GM23338 (cell line): ENCODE results near the gene TNNI2. TPM values are rescaled to one million over a fixed set of nuclear protein-coding genes. Genes with fewer than 3 reads are reported as not detected.

ENCODE experiments used
- ATAC-seq: fragments of 200-7000 bp; cut with Tn5 transposase; 3 replicates; pipeline ENCODE4 v1.9.1; 2020
- DNase-seq: peaks from one replicate; pipeline ENCODE4 v3.0.0-alpha.2; 2015; ENCODE audit warnings: low spot score
- H2AFZ ChIP-seq: fragments of 200-600 bp; sonication (generic); 2 replicates; pipeline ENCODE4 v1.8.0; 2016; ENCODE audit warnings: antibody characterized with exemption, mild to moderate bottlenecking, moderate library complexity
- H3F3A ChIP-seq: fragments of 200-600 bp; sonication (generic); replicated peaks from 2 replicates; pipeline ENCODE4 v1.8.0; 2017; ENCODE audit warnings: antibody characterized with exemption, mixed run types, low read depth
- H3K27ac ChIP-seq: fragments of 200-600 bp; sonication (generic); 2 replicates; pipeline ENCODE4 v1.6.1; 2016; ENCODE audit warnings: low read depth
- H3K27me3 ChIP-seq: fragments of 200-600 bp; sonication (generic); 2 replicates; pipeline ENCODE4 v1.8.0; 2016; ENCODE audit warnings: mild to moderate bottlenecking, mixed run types, moderate library complexity; ENCODE audit not compliant: insufficient read depth
- H3K36me3 ChIP-seq: fragments of 200-600 bp; sonication (generic); 2 replicates; pipeline ENCODE4 v1.8.0; 2016; ENCODE audit warnings: mild to moderate bottlenecking; ENCODE audit not compliant: insufficient read depth
- H3K4me1 ChIP-seq: fragments of 200-600 bp; sonication (generic); 2 replicates; pipeline ENCODE4 v1.8.0; 2016; ENCODE audit warnings: mild to moderate bottlenecking, moderate library complexity; ENCODE audit not compliant: insufficient read depth
- H3K4me2 ChIP-seq: fragments of 200-600 bp; sonication (generic); 2 replicates; pipeline ENCODE4 v1.7.1; 2017; ENCODE audit warnings: mixed run types
- H3K4me3 ChIP-seq: fragments of 200-600 bp; sonication (generic); 2 replicates; pipeline ENCODE4 v1.6.1; 2016; ENCODE audit warnings: mixed run types
- H3K79me2 ChIP-seq: fragments of 200-600 bp; sonication (generic); replicated peaks from 2 replicates; pipeline ENCODE4 v1.8.0; 2017; ENCODE audit warnings: mild to moderate bottlenecking; ENCODE audit not compliant: insufficient read depth
- H3K9me2 ChIP-seq: fragments of 200-600 bp; sonication (generic); 2 replicates; pipeline ENCODE4 v1.8.0; 2017; ENCODE audit not compliant: insufficient read depth
- H4K20me1 ChIP-seq: fragments of 200-600 bp; sonication (generic); replicated peaks from 2 replicates; pipeline ENCODE4 v1.8.0; 2017; ENCODE audit warnings: mild to moderate bottlenecking; ENCODE audit not compliant: insufficient read depth
- H3K27ac Mint-ChIP-seq: 2 replicates; pipeline ENCODE4 v1.8.0; 2020; ENCODE audit warnings: inconsistent platforms, mild to moderate bottlenecking, moderate library complexity, mixed read lengths
- H3K27me3 Mint-ChIP-seq: 3 replicates; pipeline ENCODE4 v1.8.0; 2022; ENCODE audit warnings: low read depth, mild to moderate bottlenecking, moderate library complexity, mixed read lengths, inconsistent platforms; ENCODE audit not compliant: insufficient read depth, poor library complexity
- H3K36me3 Mint-ChIP-seq: 3 replicates; pipeline ENCODE4 v1.8.0; 2021; ENCODE audit warnings: low read depth, mild to moderate bottlenecking, inconsistent platforms, moderate library complexity, mixed read lengths
- H3K4me1 Mint-ChIP-seq: 3 replicates; pipeline ENCODE4 v1.8.0; 2020; ENCODE audit warnings: mild to moderate bottlenecking, inconsistent platforms, mixed read lengths
- H3K4me3 Mint-ChIP-seq: 3 replicates; pipeline ENCODE4 v1.8.0; 2021; ENCODE audit warnings: moderate library complexity, mild to moderate bottlenecking, inconsistent platforms, mixed read lengths
- H3K9me3 Mint-ChIP-seq: 3 replicates; pipeline ENCODE4 v1.8.0; 2020; ENCODE audit warnings: moderate library complexity, mild to moderate bottlenecking, inconsistent platforms, mixed read lengths
- CREB1 ChIP-seq: fragments of 250-450 bp; sonication (Bioruptor Pico); IDR thresholded peaks from 2 replicates; pipeline ENCODE4 v1.5.0; 2020; ENCODE audit warnings: low read depth, mild to moderate bottlenecking, moderate library complexity
- ETS1 ChIP-seq: IDR thresholded peaks from 2 replicates; pipeline ENCODE4 v1.6.1; 2016; ENCODE audit warnings: antibody characterized with exemption
- EZH2 ChIP-seq: fragments of 200-600 bp; sonication (generic); IDR thresholded peaks from one replicate; pipeline ENCODE4 v1.8.0; 2017; ENCODE audit warnings: antibody characterized with exemption, mild to moderate bottlenecking, low read depth; ENCODE audit not compliant: unreplicated experiment
- EZH2phosphoT487 ChIP-seq: fragments of 200-600 bp; sonication (generic); IDR thresholded peaks from one replicate; pipeline ENCODE4 v1.8.1; 2018; ENCODE audit warnings: antibody characterized with exemption; ENCODE audit not compliant: unreplicated experiment
- JUNB ChIP-seq: IDR thresholded peaks from one replicate; pipeline ENCODE4 v1.6.1; 2016; ENCODE audit warnings: antibody characterized with exemption; ENCODE audit not compliant: unreplicated experiment
- POLR2AphosphoS5 ChIP-seq: IDR thresholded peaks from 2 replicates; pipeline ENCODE4 v1.6.1; 2016; ENCODE audit warnings: antibody characterized with exemption, low read depth
- STAT1 ChIP-seq: IDR thresholded peaks from one replicate; pipeline ENCODE4 v1.6.1; 2016; ENCODE audit warnings: antibody characterized with exemption; ENCODE audit not compliant: unreplicated experiment
- ZNF114 ChIP-seq: fragments of 250-450 bp; sonication (Bioruptor Pico); IDR thresholded peaks from 2 replicates; pipeline ENCODE4 v1.5.0; 2020; ENCODE audit warnings: mild to moderate bottlenecking, moderate library complexity
- ZNF331 ChIP-seq: fragments of 250-450 bp; sonication (Bioruptor Pico); IDR thresholded peaks from 2 replicates; pipeline ENCODE4 v1.5.0; 2020; ENCODE audit warnings: low read depth, mild to moderate bottlenecking, moderate library complexity
- ZNF462 ChIP-seq: fragments of 250-450 bp; sonication (Bioruptor Pico); IDR thresholded peaks from 2 replicates; pipeline ENCODE4 v1.5.0; 2020; ENCODE audit warnings: mild to moderate bottlenecking, moderate library complexity
- polyA plus RNA-seq: library from polyadenylated mRNA; unstranded; fragments of >200 nt; fragmentation: Nextera tagmentation; extraction: Ambion mirVana; gene quantifications from 2 replicates; pipeline ENCODE4 v1.2.1, GENCODE V29; 2016
- total RNA-seq: library from RNA; depleted of rRNA; stranded (reverse); fragments of >200 nt; shearing (Covaris generic); gene quantifications from 2 replicates; pipeline ENCODE4 v1.2.3, GENCODE V29; 2014
- TF ChIP-seq, protein P1 (sequence below), 2 experiments: fragments of 200-600 bp in 1 of 2; sonication (generic) in 1 of 2; conservative IDR thresholded peaks; 2 replicates each; pipeline versions ENCODE4 v1.5.1 to v1.6.1; 2016 to 2017; ENCODE audit warnings: antibody characterized with exemption in 2 of 2, low read depth in 2 of 2, mild to moderate bottlenecking in 2 of 2, moderate library complexity in 1 of 2

TNNI2 gene
- total and polyA plus RNA-seq, 2 experiments from 2014 or later = not detected

DNA sequence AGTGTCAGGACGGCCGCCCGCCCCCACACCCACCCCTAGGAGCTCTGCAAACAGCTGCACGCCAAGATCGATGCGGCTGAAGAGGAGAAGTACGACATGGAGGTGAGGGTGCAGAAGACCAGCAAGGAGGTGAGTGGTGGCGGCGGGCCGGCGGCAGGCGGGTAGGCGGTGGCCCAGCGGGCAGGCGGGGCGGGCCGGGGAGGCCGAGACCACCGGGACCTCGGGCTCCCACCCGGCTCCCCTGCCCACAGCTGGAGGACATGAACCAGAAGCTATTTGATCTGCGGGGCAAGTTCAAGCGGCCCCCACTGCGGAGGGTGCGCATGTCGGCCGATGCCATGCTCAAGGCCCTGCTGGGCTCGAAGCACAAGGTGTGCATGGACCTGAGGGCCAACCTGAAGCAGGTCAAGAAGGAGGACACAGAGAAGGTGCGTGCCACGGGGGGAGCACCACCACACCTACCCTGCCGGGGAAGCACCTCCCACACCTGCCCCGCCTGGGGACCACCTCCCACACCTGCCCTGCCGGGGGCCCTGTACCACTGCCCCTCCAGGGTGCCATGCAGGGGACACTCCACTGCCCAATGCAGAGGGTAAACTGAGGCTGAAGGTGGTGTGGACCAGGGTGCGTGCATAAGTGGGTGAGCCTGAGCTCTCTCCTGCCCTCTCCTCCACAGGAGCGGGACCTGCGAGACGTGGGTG, 2.1 kb downstream of the TNNI2 start (continued):
- no peak for TF ChIP-seq CREB1 (CRISPR knock-in tag)

- H3K4me3 ChIP-seq = no peak overlapping the region
- H3K27ac ChIP-seq = no peak overlapping the region
- peaks cover 7% of the 10 kb centered on the region for H3K27me3 Mint-ChIP-seq
- H3K4me2 ChIP-seq = no peak overlapping the region
- no peaks in the 10 kb centered on the region for H3F3A ChIP-seq
- no peaks in the 10 kb centered on the region for H3K27me3 ChIP-seq
- H3K4me1 ChIP-seq = no peaks in the 10 kb centered on the region
- H3K9me3 Mint-ChIP-seq = no peaks in the 10 kb centered on the region; the same call in 2 of the 3 replicates
- no peak overlapping the region for H3K4me3 Mint-ChIP-seq
- no peaks in the 10 kb centered on the region for H3K4me1 Mint-ChIP-seq
- no peaks in the 10 kb centered on the region for H4K20me1 ChIP-seq
- no peak overlapping the region for H2AFZ ChIP-seq
- no peaks in the 10 kb centered on the region for H3K36me3 ChIP-seq
- H3K36me3 Mint-ChIP-seq = no peaks in the 10 kb centered on the region
- no peak for DNase-seq
- ATAC-seq = no peak
- H3K9me2 ChIP-seq = no peaks in the 10 kb centered on the region
- no peak overlapping the region for H3K27ac Mint-ChIP-seq
- H3K79me2 ChIP-seq = no peaks in the 10 kb centered on the region
- TF ChIP-seq, protein P1, sequence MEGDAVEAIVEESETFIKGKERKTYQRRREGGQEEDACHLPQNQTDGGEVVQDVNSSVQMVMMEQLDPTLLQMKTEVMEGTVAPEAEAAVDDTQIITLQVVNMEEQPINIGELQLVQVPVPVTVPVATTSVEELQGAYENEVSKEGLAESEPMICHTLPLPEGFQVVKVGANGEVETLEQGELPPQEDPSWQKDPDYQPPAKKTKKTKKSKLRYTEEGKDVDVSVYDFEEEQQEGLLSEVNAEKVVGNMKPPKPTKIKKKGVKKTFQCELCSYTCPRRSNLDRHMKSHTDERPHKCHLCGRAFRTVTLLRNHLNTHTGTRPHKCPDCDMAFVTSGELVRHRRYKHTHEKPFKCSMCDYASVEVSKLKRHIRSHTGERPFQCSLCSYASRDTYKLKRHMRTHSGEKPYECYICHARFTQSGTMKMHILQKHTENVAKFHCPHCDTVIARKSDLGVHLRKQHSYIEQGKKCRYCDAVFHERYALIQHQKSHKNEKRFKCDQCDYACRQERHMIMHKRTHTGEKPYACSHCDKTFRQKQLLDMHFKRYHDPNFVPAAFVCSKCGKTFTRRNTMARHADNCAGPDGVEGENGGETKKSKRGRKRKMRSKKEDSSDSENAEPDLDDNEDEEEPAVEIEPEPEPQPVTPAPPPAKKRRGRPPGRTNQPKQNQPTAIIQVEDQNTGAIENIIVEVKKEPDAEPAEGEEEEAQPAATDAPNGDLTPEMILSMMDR (conservative IDR thresholded peaks at IDR 0.05; ENCODE audit: low read depth in 2 of 2) = no peak
- TF ChIP-seq ZNF114 (CRISPR knock-in tag) = no peak
- TF ChIP-seq ZNF462 (CRISPR knock-in tag) = no peak
- no peak for TF ChIP-seq ZNF331 (CRISPR knock-in tag)
- no peak for TF ChIP-seq ETS1
- TF ChIP-seq STAT1 = no peak
- no peak for TF ChIP-seq JUNB
- TF ChIP-seq CREB1 (CRISPR knock-in tag) = no peak
- no peak for TF ChIP-seq POLR2AphosphoS5
- TF ChIP-seq EZH2phosphoT487 = no peak
- TF ChIP-seq EZH2 = no peak
Observed at GRCh38 chr11:1841511-1842148, 2.8 kb downstream of the TNNI2 start.
